Activated T-cell treated with anti-CD3 and anti-CD28 coated beads, Interleukin-2, amount 50 U/mL, for 48 hours (primary cell): ENCODE results near the gene SLC25A42.
"Not testable (repeated sequence)": the region's sequence is repeated elsewhere in the genome, so short reads cannot be mapped to it uniquely, and the experiment has no call there.

Source experiments
- DNase-seq, 2 experiments: peaks; one replicate each; pipeline ENCODE4 v3.0.0-alpha.2; 2020

SLC25A42 gene

DNA sequence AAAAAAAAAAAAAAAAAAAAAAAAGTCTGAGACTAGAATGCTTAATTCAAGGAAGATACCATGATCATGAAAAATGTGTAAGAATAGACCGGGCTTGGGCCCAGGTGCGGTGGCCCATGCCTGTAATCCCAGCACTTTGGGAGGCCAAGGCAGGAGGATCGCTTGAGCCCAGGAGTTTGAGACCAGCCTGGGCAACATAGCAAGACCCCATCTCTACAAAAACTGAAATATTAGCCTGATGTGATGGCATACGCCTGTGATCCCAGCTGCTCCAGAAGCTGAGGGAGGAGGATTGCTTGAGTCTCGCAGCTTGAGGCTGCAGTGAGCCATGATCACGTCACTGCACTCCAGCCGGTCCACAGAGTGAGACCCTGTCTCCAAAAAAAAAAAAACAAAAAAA, 43.1 kb downstream of the SLC25A42 start:
- not testable (repeated sequence) for DNase-seq

DNA sequence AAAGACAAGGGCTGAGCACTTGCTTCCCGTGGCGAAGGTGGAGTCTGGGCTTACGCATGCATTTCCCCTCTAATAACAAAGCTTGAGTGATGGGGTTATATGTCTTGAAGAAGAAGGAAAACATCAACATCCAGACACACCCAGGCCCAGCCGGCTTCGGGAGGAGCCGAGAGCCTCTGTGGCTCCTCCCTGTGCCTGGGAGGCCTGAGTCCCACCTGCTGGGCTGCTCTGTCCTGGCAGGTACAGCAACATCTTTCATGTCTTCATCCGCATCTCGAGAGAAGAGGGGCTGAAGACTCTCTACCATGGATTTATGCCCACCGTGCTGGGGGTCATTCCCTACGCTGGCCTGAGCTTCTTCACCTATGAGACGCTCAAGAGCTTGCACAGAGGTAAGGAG, 43.9 kb downstream of the SLC25A42 start:
- DNase-seq = no peak

DNA sequence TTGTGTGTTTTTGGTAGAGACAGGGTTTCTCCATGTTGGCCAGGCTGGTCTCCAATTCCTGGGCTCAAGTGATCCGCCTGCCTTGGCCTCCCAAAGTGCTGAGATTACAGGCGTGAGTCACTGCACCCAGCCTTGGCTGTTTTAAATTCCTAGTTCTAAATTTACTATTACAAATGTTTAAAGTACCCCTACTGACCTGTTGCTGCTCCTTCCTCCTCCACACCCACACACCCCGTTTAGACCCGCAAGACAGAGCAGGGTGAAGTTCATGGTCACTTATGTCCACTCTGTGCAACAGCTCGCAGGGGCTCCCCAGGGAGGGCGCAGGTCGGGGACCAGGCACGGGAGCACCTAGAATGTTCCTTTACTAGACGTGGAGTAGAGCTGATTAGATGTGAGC, 45.8 kb downstream of the SLC25A42 start:
- no peak for DNase-seq

DNA sequence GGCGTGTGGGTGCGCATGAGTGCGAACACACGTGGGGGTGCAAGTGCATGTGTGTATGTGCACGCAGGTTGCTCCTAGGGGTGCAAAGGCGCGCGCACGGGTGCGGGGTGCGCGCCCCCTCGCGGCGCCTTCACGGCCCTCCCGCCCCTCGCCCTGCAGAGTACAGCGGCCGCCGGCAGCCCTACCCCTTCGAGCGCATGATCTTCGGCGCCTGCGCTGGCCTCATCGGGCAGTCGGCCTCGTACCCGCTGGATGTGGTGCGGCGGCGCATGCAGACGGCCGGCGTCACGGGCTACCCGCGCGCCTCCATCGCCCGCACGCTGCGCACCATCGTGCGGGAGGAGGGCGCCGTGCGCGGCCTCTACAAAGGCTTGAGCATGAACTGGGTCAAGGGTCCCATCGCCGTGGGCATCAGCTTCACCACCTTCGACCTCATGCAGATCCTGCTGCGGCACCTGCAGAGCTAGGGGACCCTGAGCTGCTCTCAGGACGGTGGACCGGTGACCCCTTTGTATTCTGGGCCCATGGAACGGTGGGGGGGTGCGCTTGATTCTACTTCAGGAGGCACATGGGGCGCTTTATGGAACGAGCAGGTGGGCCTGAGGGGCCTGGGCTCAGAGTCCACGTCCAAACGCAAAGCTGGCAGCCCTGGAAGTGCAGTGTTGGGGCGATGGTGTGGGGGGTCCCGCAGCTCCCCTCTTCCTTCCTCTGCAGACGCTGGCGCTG, 46.8 kb downstream of the SLC25A42 start:
- DNase-seq = peak; percentile 41 to 53

DNA sequence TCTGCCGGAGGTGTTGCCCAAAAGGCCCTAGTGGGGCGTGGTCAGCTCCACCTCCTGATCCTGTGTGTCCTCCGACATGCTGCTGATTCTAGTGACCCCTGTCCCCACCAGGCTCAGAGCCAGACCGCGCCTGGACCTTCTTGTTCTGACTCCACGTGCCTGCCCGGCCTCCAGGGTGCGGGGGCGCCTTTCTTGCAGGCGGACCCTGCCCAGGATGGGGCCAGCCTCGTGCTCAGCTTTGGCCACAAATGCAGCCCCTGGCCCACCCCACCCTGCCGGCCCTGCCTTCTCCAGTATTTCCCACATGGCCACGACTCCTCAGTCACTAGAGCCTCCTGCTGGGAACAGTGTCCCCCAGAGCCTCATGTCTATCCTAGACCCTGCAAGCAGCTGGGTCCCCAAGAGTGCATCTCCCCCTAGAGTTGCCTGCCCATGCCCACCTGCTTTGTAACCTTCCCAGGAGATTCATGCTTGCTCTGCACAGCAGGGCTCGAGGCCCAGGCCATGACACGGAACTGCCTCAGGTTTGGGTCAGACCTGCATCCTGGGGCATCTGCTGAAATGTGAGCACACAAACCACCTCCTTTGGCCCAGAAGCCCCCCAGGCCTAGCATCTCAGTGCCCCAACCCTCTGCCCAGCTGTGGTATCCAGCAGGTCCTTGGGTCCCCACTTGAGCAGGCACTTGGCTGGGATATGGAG, 47.5 kb downstream of the SLC25A42 start:
- no peak for DNase-seq

DNA sequence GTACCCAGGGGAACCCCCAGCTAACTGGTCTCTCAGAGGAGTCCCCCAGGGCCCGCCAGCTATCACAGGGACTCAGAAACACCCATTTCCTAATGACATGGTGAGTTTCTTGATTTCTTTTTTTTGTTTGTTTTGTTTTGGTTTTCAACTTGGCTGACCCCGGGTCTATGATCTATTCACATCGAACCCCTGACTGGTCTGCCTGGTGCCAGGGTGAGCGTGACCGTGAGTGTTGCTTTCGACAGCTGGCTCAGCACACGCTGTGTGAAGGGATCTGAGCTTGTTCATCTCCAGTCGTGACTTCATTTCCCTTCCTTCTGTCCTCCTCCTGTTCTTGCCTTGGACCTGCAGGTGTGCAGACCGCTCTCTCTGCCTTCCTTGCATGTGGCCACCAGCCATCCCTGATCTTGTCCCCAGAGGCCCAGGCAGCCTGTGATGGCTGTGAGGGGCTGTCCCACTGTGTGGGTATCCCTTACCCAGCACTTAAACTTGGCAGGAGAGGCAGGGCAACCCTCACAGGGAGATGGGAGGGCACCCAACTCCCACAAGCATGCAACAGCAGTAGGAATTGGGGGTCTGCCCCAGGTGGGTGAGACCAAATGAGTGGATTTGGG, 48.3 kb downstream of the SLC25A42 start:
- no peak for DNase-seq

DNA sequence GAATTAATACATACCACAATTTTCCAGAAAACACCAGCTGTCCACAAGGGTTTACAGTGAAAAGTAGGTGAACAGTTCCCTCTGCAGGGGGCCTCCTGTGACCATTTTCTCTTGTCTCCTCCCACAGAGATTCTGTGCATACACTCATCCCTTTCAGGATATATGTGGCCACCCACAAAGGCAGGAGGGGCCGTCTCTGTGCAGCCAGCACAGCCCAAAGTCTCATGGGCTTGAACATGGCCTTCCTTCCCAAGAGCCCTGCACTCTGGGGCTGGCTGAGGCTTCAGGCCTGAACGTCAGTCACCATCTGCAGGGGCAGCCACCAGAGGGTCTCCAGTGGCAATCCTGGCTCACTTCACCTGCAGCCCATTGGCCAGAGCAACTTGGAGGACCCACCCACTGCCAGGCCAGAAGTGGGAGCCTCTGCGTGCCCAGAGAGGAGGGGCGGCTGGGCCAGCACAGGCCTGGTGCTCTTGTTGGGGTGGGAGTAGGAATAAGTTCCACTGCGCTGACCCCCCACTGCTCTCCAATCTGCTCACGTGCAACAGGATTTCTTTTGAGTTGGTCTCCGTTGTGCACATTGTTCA, 49.3 kb downstream of the SLC25A42 start:
- no peak for DNase-seq

DNA sequence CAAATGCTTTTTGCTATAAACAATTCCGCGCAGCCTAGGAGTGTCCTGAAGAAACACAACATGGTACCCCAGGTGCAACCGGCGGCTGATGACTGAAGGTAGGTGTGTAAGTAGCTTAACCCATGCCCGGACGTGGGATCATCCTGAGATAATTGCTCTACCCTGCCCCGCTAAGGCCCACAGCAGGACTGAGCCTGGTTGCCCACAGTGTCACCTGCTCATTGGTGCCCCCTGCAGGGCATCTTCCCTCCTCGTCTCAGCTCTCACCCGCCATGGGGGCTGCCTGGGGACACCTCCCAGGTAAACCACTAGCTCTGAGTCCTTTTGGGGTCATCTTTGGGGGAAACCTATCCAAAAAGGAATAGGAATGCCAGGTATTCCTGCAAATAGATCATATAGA, 52.2 kb downstream of the SLC25A42 start:
- peak; percentile 69 to 75 for DNase-seq

DNA sequence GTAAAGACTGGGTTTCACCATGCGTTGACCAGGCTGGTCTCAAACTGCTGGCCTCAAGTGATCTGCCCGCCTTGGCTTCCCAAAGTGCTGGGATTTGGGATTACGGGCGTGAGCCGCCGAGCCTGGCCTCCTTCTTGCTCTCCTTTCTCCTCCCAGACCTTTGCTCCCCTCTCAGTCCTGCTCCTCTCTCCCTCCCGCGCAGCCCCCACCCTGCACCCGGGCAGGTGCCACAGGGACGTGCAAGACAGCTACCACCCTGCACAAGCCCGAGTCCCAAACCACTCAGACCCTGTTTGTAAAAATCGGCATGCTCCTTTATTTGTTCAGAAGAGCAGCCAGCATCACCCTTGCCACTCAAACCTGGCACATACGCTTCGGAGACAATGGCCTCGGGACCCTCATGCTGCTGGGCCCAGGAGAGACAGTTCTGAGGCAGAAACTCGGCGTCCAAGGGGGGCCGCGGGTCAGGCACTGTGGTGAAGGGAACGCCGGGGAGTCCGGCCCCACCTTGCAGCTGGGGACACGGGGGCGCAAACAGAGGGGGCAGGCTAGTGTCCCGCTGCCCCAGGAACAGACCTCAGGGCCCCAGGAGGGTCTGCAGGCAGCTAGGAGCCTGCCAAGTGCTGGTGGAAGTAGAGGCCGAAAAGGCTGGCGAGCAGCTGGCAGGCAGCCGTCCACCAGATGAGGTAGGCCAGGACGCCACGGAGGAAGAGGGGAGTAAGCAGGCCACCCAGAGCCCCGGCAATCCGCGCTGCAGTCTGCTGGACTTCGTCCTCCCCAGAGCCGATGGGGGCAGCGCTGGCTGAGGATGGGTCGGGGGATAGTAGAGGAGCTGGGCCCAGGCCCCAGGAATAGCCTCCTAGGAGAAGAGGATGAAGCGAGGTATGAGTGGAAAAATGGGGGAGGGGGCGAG, 55.8 kb downstream of the SLC25A42 start:
- no peak for DNase-seq

DNA sequence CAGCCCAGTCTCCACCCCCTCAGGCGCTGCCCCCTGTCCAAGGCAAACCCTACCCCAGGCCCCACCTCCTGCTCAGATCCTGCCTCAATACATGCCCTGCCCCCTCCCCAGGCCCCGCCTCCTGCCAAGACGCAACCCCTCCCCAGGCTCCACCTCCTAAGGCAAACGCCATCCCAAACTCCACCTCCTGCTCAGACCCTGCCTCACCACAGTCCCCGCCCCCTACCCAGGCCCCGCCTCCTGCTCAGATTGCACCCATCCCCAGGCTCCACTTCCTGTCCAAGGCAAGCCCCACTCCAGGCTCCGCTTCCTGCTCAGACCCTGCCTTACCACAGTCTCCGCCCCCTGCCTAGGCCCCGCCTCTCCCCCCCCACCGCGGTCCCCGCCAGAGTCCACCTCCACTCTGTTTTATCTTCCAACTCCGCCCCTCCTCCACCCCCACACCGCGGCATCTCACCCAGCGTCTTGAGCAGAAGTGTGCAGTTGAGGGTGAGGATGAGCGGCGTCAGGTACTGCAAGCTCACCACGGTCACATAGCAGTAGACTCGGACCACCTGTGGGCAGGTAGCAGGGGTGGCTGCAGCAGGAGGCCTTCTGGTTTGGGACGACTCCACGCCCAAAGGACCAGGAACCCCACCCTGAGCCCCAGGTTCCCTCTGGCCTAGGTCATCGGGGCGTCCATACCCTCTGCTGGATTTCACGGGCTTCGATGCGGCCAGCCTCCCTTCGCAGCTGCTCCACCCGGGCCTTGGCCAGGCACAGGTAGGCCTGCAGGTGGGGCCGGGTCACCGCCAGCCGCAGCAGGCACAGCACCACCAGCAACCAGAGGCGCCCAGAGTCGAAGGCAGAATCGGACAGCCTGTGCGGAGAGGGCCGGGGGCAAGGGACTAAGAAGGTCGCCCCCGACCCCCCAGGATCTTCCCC, 56.8 kb downstream of the SLC25A42 start:
- DNase-seq = peak; percentile 42 to 50

DNA sequence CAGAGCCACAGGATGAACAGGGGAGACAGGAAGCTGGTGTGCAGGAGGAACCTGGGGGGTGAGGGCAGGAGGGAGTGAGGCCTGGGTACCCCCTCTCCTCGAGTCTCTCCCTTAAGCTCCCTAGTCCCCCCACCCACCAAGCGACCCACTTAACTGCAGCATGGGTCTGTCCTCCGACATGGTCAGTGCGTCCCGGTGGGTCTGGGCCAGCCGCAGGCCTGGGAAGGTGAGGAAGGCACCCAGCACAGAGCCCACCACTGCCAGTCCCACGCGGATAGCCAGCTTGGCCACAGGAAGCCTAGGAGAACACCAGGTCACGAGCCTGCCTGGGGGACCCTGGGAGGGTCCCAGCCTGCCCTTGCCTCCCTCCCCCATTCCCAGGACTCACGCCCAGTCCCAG, 57.6 kb downstream of the SLC25A42 start:
- no peak for DNase-seq

DNA sequence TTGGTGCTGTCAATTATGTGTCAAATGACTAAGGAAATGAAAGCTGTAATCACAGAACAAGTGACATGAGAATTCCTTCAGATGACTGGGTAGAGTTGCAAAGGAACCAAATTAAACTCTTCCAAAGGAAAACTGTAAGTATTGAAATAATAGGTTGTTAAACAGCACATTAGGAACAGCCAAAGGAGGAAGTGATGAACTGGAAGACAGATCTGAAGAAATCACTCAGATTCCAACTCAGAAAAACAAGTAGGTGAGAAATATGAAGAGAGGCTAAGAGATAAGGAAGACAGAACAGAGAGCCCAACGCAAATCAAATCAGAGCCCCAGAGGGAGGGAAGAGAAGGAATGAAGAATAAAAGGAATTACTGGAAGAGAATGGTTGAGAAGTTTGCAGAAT, 59.1 kb downstream of the SLC25A42 start:
- no peak for DNase-seq

DNA sequence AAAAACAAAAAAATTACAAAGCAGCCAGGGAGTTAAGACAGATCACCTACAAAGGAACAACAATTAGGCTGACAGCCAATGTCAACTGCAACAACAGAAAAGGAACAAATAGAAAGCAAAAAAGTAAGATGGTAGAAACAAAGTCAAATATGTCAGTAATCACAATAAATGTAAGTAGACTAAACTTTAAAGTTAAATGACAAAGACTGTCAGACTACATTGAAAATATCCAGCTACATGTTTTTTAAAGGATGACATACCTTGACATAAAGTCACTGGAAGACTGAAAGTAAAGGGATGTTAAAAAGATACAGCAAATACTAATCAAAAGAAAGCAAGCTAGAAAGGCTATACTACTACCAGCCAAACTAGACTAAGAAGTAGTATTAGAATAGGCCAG, 59.6 kb downstream of the SLC25A42 start:
- DNase-seq = no peak

DNA sequence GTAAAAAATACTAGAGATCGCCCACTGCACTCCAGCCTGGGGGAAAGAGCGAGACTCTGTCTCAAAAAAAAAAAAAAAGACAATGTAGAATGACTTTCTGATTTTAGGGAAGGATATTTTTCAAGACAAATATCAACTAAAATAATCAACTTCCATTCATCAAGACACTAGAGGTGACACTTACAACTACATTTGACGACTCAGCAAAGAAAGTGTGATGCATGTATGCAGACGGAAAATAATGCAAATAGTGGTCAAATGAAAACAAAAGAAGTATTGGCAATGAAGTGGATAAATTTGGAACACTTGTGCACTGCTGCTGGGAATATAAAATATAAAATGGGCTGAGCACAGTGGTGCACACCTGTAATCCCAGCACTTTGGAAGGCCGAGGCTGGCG, 62.3 kb downstream of the SLC25A42 start:
- DNase-seq = no peak

DNA sequence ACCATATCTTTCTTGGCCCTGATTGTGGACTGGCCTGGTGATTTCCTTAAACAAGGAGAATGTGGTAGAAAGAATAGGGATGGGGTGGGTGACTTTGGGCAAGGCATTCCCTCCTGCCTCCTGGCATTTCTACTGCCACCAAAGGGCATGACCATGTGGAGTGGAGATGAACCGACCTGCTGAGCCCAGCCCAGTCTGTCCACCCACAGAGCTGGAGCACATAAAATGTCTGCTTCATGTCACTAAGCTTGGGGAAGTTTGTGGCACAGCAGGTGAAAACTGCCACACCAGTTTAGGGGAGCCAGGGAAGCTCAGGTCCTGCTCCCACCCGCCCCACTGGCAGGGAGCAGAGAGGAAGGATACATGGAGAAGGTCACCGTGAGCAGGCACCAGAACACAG, 68.2 kb downstream of the SLC25A42 start:
- DNase-seq = no peak

DNA sequence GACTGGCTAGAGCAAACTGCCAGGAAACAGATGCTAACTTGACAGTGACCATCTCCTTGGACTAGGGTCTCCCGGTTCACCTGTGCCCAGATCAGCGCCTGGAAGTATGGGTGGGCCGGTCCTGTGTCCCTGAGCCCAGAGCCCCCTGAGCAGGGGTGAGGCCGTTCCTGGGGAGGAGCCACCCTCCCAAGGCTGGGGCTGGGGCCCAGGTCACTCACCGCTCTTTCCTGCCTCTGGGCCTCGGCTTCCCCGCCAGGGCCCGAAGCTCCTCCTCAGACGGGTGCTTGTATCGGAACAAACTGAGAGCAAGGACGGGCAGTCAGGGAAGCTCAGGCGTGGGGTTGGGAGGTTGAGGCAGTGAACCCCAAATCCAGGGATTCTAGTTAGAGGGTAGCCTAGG, 69.1 kb downstream of the SLC25A42 start:
- DNase-seq = no peak

DNA sequence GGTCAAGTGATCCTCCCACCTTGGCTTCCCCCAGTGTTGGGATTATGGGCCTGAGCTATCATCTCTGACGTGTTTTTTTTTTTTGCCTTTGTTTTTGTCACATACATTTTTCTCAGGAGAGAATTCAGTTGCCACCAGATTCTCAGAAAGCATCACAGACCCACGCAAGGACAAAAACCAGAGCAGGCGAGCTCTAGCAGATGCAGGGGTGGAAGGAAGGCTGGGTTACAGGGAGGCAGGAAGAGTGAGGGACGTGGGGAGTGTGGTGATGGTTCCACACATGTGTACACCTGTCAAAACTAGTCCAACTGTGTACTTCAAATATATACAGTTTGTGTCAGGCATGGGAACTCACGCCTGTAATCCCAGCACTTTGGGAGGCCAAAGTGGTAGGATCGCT, 70.2 kb downstream of the SLC25A42 start:
- no peak for DNase-seq

DNA sequence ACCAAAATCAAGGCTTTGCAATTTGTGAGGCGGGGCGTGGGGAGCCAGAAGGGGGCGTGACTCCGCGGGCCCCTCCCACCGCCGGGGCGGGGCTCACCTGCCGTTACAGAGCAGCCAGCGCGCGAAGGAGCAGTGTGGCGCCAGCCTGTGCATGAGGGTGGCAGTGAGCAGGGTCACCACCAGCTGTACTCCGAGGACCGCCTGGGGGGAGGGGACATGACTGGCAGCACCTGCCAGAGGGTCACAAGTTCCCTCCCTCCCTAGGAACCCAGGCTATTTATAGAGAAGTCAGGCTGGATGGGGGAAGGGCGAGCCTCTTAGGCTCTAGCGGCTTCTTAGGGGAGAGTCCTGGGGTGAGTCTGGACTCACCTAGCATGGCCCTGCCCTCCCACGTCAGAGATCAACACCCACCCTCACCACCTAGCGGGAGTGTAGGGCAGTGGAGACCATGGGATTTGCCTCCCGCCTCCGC, 70.9 kb downstream of the SLC25A42 start:
- peak; percentile 63 to 70 for DNase-seq

DNA sequence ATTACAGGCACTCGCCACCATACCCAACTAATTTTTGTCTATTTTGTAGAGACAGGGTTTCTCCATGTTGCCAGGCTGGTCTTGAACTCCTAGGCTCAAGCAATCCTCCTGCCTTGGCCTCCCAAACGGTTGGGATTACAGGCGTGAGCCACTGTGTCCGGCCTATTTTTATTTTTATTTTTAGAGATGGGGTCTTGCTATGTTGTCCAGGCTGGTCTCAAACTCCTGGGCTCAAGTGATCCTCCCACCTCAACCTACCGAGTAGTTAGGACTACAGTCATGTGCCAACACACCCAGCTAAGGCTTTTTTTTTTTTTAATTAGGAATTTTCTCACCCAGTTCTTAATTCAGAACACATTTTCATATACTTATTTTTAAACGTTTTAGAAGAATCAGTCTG, 71.9 kb downstream of the SLC25A42 start:
- DNase-seq = not testable (repeated sequence)

DNA sequence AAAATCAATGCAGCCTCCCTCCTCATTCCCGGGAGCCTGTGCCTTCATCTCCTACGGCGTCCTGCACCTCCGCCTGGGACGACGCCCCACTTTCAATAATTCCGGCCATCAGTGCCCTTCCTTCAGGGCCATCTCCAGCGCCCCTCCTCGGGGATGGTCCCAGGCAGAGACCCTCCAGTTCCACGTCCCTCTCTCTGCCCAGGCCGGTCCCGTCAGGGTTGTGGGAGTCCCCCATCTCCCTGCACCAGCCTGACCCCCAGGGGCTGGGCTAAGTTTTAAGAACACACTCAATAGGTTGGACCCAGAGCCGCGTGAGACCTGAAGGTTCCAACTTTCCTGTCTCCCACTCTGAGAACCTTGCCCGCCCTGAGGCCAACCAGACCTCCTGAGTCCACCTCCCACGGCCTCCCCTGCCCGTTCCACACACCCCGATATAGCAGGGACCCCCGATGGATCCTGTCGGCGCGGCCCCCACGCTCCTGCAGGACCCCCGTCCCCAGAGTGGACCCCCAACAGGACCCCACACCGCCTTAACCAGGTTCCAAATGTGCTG, 73.8 kb downstream of the SLC25A42 start:
- peak in 1 of 2 experiments; percentile 39 for DNase-seq
